IMR-90 (cell line): ENCODE results near the gene CMTM8.

Source experiments
- BHLHE40 ChIP-seq: fragments of 150-350 bp; IDR thresholded peaks from 2 replicates; pipeline ENCODE4 v1.6.1; 2016; ENCODE audit warnings: mild to moderate bottlenecking, low read depth, low read length
- MAFK ChIP-seq: IDR thresholded peaks from 2 replicates; pipeline ENCODE4 v1.6.1; 2012; ENCODE audit warnings: low read depth, low read length, improper control_type of control experiment
- TF ChIP-seq, protein P1 (sequence below): conservative IDR thresholded peaks from 2 replicates; pipeline ENCODE4 v1.5.1; 2012; ENCODE audit warnings: mild to moderate bottlenecking, low read depth, low read length, improper control_type of control experiment
- TF ChIP-seq, protein P2 (sequence below): fragments of 150-350 bp; IDR thresholded peaks from 2 replicates; pipeline ENCODE4 v1.6.1; 2017; ENCODE audit warnings: mild to moderate bottlenecking, antibody characterized with exemption, low read length, low read depth

DNA sequence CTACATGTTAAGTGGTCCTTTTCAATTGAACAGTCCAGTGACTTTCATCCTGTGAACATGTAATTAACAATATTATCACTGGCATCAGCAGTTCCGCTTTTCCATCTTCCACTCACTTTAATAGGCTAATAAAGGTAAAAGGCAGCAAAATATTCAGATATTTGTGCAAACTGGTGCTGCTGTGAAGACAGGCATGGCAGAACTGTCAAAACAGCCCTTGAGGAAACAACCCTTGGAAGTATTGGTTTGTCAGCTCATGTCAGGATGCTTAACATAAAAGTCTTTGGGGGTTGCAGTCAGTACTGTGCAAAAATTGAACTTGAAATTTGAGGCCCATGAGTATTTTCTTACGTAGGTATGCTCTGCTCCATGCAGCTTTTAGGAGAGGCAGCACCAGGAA lies 81.1 kb downstream of the CMTM8 start:
- TF ChIP-seq, protein P1, sequence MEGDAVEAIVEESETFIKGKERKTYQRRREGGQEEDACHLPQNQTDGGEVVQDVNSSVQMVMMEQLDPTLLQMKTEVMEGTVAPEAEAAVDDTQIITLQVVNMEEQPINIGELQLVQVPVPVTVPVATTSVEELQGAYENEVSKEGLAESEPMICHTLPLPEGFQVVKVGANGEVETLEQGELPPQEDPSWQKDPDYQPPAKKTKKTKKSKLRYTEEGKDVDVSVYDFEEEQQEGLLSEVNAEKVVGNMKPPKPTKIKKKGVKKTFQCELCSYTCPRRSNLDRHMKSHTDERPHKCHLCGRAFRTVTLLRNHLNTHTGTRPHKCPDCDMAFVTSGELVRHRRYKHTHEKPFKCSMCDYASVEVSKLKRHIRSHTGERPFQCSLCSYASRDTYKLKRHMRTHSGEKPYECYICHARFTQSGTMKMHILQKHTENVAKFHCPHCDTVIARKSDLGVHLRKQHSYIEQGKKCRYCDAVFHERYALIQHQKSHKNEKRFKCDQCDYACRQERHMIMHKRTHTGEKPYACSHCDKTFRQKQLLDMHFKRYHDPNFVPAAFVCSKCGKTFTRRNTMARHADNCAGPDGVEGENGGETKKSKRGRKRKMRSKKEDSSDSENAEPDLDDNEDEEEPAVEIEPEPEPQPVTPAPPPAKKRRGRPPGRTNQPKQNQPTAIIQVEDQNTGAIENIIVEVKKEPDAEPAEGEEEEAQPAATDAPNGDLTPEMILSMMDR, result no peak
- TF ChIP-seq MAFK (no peak), BHLHE40 (no peak)
- TF ChIP-seq, protein P2, sequence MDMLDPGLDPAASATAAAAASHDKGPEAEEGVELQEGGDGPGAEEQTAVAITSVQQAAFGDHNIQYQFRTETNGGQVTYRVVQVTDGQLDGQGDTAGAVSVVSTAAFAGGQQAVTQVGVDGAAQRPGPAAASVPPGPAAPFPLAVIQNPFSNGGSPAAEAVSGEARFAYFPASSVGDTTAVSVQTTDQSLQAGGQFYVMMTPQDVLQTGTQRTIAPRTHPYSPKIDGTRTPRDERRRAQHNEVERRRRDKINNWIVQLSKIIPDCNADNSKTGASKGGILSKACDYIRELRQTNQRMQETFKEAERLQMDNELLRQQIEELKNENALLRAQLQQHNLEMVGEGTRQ, result no peak
